Activated CD8-positive, alpha-beta memory T cell treated with anti-CD3 and anti-CD28 coated beads, Interleukin-2, amount 50 U/mL, for 1 hour (primary cell): ENCODE results near the gene ATP8A1.
"Not testable (repeated sequence)": the region's sequence is repeated elsewhere in the genome, so short reads cannot be mapped to it uniquely, and the experiment has no call there.

Experiments
- DNase-seq: peaks from one replicate; pipeline ENCODE4 v3.0.0-alpha.2; 2020; ENCODE audit errors: extremely low read depth

ATP8A1 gene

DNA sequence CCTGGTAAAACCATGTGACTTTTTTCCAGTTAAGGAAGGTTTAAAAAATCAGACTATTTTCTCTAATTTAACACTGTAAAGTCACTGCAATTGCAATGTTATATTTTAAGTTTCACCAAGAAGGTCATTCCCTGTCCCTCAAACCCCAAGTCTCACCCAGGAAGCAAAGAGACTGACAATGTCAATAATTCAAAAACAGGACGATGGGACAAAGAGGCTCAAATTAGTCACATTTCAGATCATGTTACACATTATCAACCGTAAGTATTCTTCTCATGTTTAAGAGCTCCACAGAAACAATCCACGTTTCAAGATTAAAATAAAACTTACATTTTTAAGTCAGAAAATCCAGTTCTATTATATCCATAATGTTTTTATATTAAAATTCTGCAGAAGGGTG, 246.5 kb downstream of the ATP8A1 start:
- no peak for DNase-seq

DNA sequence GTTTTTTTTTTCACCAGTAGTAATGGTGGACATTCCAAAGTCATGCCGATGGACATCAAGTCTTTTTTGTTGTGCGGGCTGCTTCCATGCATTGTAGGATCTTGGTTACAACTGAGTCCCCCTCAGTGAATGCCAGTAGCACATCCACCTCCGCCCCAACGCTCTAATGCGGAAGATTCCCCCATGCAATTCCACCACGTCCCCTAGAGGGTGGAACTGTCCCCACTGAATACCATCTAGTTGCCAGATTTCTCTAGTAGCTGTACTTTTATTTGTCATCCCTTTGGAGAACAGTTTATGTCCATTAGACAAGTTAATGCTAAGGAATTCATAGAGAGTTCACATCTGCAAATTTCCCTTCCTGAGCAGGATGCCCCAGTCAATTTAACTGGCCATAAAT, 252.9 kb downstream of the ATP8A1 start:
- DNase-seq: no peak

DNA sequence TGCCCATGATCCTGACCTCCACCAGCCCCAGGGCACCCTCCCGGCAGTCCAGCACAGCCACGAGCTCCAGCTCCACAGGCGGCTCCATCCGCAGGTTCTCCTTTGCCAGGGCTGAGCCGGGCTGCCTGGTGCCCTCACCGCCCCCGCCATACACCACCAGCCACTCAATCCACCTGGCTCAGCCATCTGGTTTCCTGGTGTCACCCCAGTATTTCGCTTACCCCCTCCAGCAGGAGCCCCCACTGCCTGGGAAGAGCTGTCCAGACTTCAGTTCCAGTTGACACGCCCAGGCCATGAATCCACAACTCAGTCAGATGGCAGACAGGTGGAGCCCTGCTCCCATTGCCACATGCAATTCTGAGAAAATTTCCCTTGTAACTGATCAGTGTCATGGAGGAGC, 255.7 kb downstream of the ATP8A1 start:
- no peak for DNase-seq

DNA sequence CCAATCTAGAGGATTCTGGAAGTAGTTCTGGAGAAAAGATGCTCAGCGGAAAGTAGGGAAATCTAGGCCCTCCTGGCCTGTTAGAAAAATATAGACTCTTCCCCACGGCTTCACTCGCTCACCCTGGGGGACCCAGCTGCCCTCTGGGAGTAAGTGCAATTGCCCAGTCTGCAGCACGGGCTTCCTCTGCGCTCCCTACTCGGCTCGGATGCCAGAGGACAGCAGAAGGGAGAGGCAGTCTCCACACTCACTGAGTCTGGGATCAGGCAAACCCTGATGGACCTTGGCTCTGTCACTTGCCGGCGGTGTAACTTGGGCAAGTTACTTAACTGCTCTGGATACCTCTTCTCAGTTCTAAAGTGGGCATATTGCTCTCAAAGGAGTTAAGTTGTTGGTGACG, 257.5 kb downstream of the ATP8A1 start:
- DNase-seq: no peak

DNA sequence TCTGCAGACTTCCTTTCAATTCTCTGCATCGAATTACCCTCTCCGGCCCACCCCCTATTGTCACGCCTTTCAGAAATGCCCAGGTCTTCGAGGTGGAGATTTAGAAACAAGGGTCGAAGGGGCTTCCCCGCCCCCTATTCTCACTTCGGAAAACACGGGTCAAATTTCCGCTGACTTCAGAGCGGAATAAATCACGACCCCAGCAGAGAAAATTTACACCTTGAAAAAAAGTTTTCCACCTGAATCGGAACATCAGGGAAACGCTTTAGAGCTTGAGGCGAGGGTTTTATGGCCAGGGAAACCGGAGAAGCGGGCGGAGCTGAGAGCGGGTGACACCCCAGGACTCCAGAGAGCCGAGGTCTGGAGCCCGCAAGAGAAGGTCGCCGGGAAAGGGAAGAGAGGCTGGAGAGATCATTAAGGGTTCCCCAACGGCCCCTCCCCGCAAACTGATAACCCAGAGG, 258.0 kb downstream of the ATP8A1 start:
- DNase-seq: no peak

DNA sequence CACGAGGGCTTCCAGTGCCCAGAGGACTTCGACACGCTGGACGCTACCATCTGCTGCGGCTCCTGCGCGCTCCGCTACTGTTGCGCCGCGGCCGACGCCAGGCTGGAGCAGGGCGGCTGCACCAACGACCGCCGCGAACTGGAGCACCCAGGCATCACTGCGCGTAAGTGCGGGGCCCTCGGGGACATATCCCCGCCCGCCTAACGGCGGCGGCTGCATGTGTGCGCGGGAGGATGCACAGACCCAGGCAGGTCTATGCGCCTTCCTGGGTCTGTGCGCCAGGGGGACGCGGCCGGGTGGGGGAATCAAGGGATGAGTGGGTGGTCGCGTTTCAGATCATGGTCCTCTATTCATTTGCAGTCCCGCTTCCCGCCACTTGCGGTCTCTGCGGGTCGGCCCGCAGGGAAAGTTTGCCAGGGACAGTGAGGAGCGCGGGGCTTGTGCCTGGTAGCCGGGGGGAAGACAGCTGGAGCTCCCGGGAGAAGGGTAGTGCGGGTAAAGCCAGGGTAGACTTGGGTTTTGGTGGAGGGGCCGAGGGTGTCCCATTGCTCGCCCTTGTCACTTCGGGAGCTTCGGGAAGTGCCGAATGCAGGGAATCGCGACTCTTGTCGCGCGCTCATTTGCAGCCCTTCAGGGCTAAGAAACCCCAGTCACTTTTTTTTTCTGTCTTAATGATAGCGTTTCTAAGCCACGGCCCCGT, 258.6 kb downstream of the ATP8A1 start:
- no peak for DNase-seq

DNA sequence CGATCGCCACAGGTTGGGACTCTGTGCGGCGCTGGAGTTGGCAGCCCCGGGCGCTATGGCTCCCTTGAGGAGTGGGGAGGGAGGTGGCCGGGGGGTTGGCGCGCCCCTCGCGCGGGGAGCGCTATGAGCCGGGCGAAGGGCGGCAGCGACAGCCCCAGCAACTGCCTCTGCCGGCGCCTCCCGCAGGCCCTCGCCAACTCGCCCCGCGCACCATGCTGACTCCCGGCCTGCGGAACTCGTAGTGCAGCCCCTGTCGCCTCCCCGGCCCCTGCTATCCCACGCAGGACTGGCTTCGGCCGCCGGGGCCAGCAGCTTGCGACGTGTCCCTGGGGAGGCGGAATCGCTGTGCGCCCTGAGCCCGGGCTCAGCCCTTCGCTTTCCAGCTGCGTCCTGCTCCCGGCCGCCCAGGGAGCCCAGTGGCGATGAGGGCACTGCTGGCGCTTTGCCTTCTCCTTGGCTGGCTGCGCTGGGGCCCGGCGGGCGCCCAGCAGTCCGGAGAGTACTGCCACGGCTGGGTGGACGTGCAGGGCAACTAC, 259.2 kb downstream of the ATP8A1 start:
- DNase-seq: no peak

DNA sequence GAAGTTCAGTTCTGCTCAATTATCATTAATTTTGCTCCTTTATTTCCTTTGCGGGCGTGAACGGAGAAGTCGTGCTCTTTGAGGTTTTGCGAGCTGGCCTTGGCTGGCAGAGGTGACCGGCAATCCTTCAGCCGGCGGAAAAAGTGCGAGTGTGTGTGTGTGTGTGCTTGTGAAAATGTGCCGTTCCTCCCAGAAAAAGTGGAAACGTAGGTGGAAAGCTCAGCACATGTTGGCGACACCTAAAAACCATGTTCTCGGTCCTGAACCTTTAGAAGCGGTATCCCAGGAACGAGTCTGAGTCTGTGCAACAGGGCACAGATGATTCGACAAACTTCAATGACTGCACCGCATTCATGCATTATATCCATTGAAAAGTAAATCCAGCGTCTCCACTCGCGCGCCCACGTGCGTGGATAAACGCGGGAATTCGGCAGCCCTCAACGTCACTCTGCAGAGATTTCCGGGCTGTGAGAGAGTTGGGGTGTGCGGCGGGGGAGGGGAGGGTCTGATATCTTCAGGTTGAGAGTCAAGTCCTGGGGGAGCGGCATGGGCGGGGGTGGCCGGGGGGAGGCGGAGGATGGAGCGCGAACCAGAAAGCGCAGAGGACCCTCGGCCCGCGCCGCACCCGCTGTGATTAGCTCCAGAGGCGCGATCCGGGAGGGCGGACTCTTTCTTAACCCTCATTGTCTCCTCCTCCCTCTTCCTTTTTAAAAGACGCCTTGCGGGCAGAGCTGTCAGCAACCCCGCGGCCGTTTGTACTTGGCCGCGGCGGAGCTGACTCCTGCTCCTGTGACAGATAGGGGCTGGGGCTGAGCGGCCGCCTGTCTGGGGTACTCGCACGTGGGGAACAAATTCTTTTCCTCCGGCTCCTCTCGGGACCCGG, 259.9 kb downstream of the ATP8A1 start, which contains the start of gene SHISA3:
SHISA3 (plus strand) TSS at position 737 of the 883 bp plus-strand sequence. CDS start 569 bp downstream, outside the sequence.
- DNase-seq: no peak

DNA sequence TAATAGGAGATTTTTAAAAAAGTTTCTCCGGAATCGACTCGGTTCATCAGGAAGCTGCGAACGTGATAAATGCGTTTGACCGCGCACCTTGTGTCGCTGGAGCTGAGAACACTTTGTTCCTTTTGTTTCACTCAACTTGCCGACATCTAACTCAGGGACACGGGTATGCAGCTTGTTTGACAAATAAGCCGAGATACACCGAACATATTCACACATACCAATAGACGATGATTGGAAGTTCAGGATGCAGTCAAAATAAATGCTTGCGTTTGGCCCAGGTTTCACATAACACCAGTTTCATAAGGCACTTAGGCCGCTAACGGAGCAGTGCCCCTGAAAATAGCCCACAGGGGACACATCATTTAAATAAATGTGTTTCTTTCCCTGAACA, 260.5 kb downstream of the ATP8A1 start:
- no peak for DNase-seq

DNA sequence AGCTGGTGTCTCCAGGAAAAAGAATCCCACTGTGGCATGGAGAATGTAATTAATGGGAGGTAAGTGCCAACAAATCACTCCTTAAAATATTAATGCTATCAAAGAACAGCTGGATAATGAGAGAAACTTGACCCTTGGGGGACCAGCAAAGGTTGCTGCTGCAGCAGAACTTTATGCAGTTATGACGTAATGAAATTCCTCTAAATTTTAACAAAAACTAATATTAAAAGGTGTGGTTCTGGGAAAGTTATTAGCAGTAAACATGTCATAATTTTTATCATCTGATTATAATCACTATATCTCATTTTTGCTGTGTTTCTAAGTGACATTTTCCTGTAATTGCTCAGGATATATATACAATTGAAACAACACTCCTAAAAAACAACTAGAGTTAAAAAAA, 261.3 kb downstream of the ATP8A1 start:
- DNase-seq: no peak

DNA sequence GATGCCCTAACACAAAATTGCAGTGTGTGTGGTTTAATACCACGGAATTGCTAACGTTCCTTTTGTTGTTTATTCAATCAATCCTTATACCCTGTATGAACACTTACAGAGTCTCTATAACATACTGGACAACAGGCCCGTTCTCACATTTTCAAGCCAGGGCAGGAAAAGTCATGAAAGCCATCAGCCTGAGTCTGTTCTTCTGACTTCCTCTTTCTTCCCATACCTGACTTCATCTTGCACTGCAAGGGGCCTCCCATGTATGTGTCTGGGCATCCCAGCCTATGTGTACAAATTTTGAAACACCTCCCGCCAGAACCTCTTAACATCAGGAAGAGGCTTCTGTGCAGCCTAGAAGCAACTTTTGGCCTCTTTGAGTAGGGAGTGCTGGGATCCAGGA, 264.5 kb downstream of the ATP8A1 start:
- DNase-seq: no peak

DNA sequence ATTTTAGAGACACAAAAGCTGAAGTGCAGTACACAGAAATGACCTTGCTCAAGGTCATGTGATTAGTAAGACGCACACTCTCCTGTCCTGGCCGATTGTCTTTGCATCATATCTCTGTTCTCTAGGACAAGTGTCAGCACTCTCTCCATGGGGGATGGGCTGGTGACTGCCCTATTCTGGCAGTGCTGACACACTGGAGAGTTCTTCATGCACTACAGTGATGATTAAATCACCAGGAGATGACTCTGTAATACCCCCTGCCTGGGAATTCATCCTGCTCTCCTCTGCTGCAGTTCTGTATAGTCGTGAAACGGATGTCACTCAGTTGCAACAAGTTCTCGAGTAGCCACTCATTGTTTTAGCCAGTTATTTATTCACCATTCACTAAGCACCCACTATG, 264.9 kb downstream of the ATP8A1 start:
- DNase-seq: no peak

DNA sequence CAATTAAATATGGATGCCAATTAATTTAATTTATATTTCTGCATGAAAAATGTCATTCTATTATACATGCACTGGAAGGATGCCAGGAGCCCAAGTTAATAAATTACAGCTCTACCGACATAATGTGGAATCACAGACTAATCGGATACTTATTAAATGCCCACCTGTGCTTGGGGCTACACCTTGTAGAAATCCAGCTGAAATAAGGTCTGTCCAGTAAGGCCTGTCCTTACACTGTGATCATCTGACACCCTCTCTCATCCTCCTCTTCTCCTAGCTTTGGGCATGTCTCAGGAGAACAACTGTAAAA, 265.6 kb downstream of the ATP8A1 start:
- no peak for DNase-seq

DNA sequence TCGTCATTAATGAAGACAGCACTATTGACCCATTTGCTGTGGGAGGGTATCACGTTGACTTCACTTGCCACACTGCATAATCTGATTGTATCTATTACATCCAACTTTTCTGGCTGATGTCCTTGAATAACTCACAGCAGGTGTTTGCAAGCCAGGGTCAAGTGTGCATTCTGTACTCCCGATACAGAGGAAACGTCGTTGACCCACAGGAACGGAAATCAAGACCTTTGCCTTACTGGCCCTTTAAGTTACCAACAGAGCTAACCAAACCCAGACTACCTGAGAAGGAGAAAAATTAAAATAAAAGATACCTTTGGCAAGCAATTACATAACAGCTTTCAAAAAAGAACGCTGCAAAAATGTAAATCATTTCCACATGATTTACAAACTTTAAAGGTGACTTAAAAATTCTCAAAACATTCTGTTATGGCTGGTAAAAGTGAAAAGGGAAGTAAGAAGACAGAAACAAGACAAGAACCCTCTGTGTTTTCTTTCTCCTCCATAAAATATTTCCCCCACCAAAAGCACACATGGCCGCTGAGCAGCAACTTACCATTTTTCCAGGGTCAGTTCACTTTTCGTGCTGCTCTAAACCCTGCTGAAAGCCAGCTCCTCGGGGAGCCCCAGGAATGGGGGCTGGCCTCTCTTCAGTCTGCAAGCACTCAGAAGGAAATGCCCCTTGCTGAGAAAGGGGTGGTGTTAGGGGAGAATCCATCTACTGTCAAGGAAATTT, 266.1 kb downstream of the ATP8A1 start:
- no peak for DNase-seq

DNA sequence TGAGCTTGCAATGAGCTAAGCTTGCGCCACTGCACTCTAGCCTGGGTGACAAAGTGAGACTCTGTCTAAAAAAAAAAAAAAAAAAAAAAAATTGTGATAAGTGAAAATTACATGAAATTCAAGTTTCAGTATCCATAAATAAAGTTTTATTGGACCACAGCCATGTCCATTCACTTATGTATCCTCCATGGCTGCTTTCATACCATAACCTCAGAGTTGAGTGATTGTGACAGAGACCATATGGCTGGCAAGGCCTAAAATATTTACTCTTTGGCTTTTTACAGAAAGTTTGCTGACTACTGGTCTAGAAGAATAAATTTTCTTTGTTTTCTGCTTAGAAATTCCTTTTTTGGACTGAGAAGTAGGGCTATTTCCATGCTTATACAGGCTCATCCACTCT, 271.4 kb downstream of the ATP8A1 start:
- no peak for DNase-seq

DNA sequence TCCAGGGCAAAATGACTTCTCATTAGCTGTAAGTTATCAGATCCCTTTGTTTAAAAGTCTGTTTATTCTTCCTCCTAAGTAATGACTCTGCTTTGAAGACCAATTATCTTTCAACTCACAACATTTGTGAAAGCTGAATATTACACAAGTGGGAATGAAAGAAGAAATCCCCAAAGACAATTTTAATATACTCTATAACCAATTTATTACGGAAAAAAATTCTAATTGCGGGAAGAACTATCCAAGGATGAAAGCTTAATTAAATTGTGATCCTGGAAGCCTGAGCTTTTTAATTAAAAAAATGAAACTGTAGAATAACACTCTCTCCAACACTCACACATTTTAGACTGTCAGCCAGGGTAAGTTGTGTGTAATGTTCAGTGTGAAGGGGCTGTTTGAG, 275.2 kb downstream of the ATP8A1 start:
- no peak for DNase-seq

DNA sequence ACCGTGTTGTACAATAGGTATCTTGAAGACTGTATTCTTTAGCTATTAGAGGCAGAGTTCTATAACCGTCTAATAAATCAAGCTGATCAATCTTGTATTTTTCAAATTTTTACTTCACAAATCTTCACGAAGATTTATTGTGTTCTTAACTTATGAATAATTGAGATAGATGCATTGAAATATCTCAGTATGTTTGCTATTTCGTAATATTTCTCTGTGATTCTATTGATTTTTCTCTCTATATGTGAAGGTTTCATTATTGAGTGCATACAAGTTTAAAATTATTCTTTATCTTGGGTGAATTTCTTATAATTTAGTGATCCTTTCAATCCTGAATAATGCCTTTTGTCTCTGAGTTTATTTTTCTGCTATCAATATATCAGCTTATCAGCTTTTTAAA, 279.4 kb downstream of the ATP8A1 start:
- DNase-seq: no peak

DNA sequence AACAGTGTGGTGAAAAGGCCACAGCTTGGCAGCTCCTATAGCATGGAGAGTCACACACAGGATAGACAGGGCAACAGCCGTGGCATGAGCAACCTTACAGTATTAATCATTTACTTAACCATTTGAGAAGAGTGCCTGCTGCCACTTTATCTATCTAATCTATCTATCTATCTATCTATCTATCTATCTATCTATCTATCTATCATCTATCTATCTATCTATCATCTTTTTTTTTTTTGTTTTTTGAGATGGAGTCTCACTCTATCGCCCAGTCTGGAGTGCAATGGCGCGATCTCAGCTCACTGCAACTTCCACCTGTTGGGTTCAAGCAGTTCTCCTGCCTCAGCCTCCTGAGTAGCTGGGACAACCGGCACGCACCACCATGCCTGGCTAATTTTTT, 284.6 kb downstream of the ATP8A1 start:
- DNase-seq: not testable (repeated sequence)

DNA sequence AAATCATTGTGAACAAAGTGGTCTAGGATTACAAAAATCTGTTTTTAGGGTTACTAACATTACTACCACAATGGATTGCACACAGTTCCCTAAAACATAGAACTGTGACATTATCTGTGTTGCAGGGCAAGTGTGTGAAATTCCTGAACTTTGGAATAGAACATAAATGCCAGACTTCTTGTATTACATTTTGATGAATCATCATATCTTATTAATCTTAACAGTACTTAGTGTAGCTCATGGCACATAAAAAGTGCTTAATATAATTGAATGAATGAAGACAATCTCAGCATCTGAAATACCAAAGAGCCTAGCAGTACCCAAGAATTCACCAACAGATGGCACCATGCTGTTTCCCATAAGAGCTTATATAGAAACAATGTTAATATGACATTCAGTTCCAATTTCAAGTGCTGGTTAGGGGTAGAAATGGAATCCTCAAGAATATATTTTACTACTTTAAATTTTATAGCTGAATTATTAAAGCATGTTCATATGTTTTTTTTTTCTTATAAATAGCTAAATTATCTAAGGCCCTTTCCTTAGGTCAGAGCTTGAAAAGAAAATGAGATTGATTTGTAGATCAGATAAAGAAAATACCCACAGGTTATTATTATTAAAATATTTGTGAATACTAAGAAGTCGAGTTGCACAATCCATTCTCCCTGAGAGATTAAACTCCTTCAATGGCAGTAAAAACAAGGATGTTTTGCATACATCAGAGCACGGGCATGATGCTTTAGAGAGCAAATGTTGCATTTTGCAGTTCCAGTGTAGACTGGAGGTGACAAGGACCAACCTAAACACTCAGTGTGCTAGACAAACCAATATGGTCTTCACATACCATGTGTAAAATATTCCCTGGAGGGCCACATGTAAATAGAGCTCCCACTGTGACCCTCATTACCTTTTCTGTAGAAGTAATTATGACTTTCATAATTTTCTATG, 285.3 kb downstream of the ATP8A1 start:
- no peak for DNase-seq

DNA sequence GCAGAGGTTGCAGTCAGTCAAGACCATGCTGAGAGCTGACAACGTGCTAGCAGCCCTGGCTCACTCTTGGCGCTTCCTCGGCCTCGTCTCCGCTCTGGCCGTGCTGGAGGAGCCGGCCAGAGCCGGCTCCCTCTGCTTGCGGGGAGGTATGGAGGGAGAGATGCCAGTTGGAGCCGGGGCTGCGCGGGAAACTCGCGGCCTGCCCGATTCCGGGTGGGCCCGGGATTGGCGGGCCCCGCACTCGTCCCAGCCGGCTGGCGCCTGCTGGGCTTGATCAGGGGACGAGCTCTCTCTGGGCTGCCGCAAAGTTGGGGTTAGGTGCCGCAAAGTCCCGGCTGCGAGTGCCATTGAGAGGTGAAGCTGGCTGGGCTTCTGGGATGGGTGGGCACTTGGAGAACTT, 287.4 kb downstream of the ATP8A1 start:
- no peak for DNase-seq

DNA sequence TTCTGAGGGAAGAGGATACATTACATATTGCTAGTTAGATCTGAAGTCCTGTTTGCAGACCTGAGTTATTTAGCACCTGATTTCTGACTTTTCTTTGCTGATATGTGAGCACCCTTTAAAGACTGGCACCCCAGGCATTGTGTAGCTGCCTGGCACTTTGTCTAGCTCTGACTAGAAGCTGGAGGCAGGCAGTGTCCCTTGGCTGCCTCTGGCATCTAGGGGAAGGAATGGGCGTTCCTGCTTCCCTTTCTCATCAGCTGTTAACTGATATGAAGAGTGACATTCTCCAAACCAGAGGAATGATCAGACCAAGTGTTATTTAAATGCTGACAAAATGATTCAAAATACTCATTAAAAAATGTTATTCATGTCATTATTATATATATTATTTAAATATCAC, 289.9 kb downstream of the ATP8A1 start:
- no peak for DNase-seq
